Natural killer cell (primary cell): Measurements from ENCODE around the gene RNF138. TPM values are rescaled to one million over a fixed set of nuclear protein-coding genes. Genes with fewer than 3 reads are reported as not detected.

Experiments used
- ATAC-seq, 3 donors: fragments of 150-1000 bp in 2 of 3; fragments of 200-7000 bp in 1 of 3; cut with Tn5 transposase; 1 replicate in 1 of 3; 2 replicates in 2 of 3; pipeline ENCODE4 v1.10.0; 2021; ENCODE audit warnings: mild to moderate bottlenecking in 2 of 3, moderate library complexity in 2 of 3
- DNase-seq, 2 donors: peaks; one replicate each; pipeline versions ENCODE4 v3.0.0 to v3.0.0-alpha.2; 2013 to 2021; ENCODE audit warnings: mixed read lengths in 1 of 2
- H3K27ac ChIP-seq: one replicate; pipeline ENCODE4 v1.5.1; 2013; ENCODE audit warnings: mild to moderate bottlenecking, low read length
- H3K27me3 ChIP-seq: one replicate; pipeline ENCODE4 v1.6.1; 2013; ENCODE audit warnings: low read length; ENCODE audit not compliant: control insufficient read depth, insufficient read depth
- H3K36me3 ChIP-seq: one replicate; pipeline ENCODE4 v1.6.1; 2013; ENCODE audit warnings: low read length; ENCODE audit not compliant: control insufficient read depth, insufficient read depth
- H3K4me1 ChIP-seq: one replicate; pipeline ENCODE4 v1.6.1; 2013; ENCODE audit warnings: low read length; ENCODE audit not compliant: control insufficient read depth, insufficient read depth
- H3K4me3 ChIP-seq: one replicate; pipeline ENCODE4 v1.5.1; 2013; ENCODE audit warnings: low read length
- H3K9me3 ChIP-seq: one replicate; pipeline ENCODE4 v1.6.1; 2013; ENCODE audit warnings: low read length; ENCODE audit not compliant: control insufficient read depth, insufficient read depth
- H3K27ac Mint-ChIP-seq, 2 donors: one replicate each; pipeline ENCODE4 v1.8.0; 2022; ENCODE audit warnings: mild to moderate bottlenecking in 2 of 2, mixed read lengths in 2 of 2, moderate library complexity in 1 of 2
- H3K27me3 Mint-ChIP-seq, 2 donors: one replicate each; pipeline ENCODE4 v1.8.0; 2022; ENCODE audit warnings: low read depth in 2 of 2, mixed read lengths in 2 of 2
- H3K36me3 Mint-ChIP-seq: one replicate; pipeline ENCODE4 v1.8.0; 2022; ENCODE audit warnings: mixed read lengths
- H3K4me1 Mint-ChIP-seq, 2 donors: one replicate each; pipeline ENCODE4 v1.8.0; 2022; ENCODE audit warnings: mixed read lengths in 2 of 2
- H3K4me3 Mint-ChIP-seq: one replicate; pipeline ENCODE4 v1.8.0; 2022; ENCODE audit warnings: mild to moderate bottlenecking, moderate library complexity, mixed read lengths
- H3K9me3 Mint-ChIP-seq, 2 donors: one replicate each; pipeline ENCODE4 v1.8.0; 2022; ENCODE audit warnings: mixed read lengths in 2 of 2
- CTCF ChIP-seq: fragments of 200-600 bp; IDR thresholded peaks from one replicate; pipeline ENCODE4 v1.8.0; 2022; ENCODE audit warnings: antibody characterized with exemption
- WGBS: methylation state at CpG from one replicate; pipeline ENCODE4 v1.1.7; 2013; ENCODE audit warnings: missing lambda C conversion rate; ENCODE audit not compliant: insufficient coverage; 5-methylcytosine and 5-hydroxymethylcytosine counted together
- intact Hi-C: fragments of 100-400 bp; cut with micrococcal nuclease; formaldehyde crosslinking; loops from one replicate; pipeline ENCODE4 v1.14.2; 2022
- total RNA-seq, 4 donors: library from RNA; stranded (reverse); fragments of 120-200 nt in 1 of 4; gene quantifications; one replicate each; pipeline versions ENCODE4 v1.2.3 to v1.2.4, GENCODE V29; 2013 to 2022

Gene RNF138
- total RNA-seq, 3 donors from 2014 or later (not counting 1 experiment from before 2014, with no cell fraction given): 76.6 to 89.8 (median 87.7) TPM

GRCh38 chr18:32049393-32050171 is 42.1 kb upstream of the RNF138 start:
- Histone ChIP-seq H3K36me3 (peaks cover 41% of the 10 kb centered on the region), H3K9me3 (no peaks in the 10 kb centered on the region), H3K4me1 (peaks cover 45% of the 10 kb centered on the region), H3K27me3 (no peaks in the 10 kb centered on the region), H3K4me3 (no peak overlapping the region), H3K27ac (peak overlapping the region; percentile 87)
- intact Hi-C loops: loop anchor here (1.0 kb wide), 1 partner anchor 8 kb away; no protein-coding TSS in a partner anchor
- DNase-seq (peak in 1 of 2 donors; percentile 64), ATAC-seq (peak; percentile 66 to 87 (median 77))
- Mint-ChIP-seq H3K9me3 (no peaks in the 10 kb centered on the region), H3K27ac (peak overlapping the region; percentile 83 to 91), H3K4me3 (peak overlapping the region; percentile 86), H3K4me1 (peaks cover 44 to 57% of the 10 kb centered on the region in 2 donors), H3K36me3 (no peaks in the 10 kb centered on the region), H3K27me3 (no peaks in the 10 kb centered on the region)
- WGBS: 11% methylated on average over 3 of the region's 3 CpGs
- no peak for TF ChIP-seq CTCF

GRCh38 chr18:32056613-32057358 is 34.9 kb upstream of the RNF138 start:
- Mint-ChIP-seq H3K4me1 (peaks cover 62 to 72% of the 10 kb centered on the region in 2 donors), H3K36me3 (peaks cover 6% of the 10 kb centered on the region), H3K27me3 (no peaks in the 10 kb centered on the region), H3K9me3 (no peaks in the 10 kb centered on the region), H3K4me3 (no peak overlapping the region), H3K27ac (peak overlapping the region; percentile 52 to 70)
- intact Hi-C loops: no loop called here
- peaks cover 8% of the 10 kb centered on the region for H3K4me1 ChIP-seq
- H3K36me3 ChIP-seq: peaks cover 43% of the 10 kb centered on the region
- TF ChIP-seq CTCF: no peak
- 80% methylated on average over 1 of the region's 3 CpGs for WGBS
- H3K27me3 ChIP-seq: no peaks in the 10 kb centered on the region
- no peaks in the 10 kb centered on the region for H3K9me3 ChIP-seq
- ATAC-seq: no peak
- peak in 1 of 2 donors; percentile 32 for DNase-seq
- H3K4me3 ChIP-seq: no peak overlapping the region
- no peak overlapping the region for H3K27ac ChIP-seq

- Histone ChIP-seq H3K27me3 (no peaks in the 10 kb centered on the region), H3K4me3 (no peak overlapping the region), H3K36me3 (peaks cover 45% of the 10 kb centered on the region), H3K27ac (no peak overlapping the region), H3K9me3 (no peaks in the 10 kb centered on the region), H3K4me1 (peaks cover 8% of the 10 kb centered on the region)
- Mint-ChIP-seq H3K9me3 (no peaks in the 10 kb centered on the region), H3K27ac (peak overlapping the region; percentile 39 to 70), H3K4me1 (peaks cover 62 to 67% of the 10 kb centered on the region in 2 donors), H3K4me3 (no peak overlapping the region), H3K36me3 (peaks cover 7% of the 10 kb centered on the region), H3K27me3 (no peaks in the 10 kb centered on the region)
- no peak for TF ChIP-seq CTCF
- intact Hi-C loops: no loop called here
- peak in 1 of 3 donors; percentile 33 for ATAC-seq
- 57% methylated on average over 4 of the region's 7 CpGs for WGBS
- no peak for DNase-seq
These were observed 34.0 kb upstream of the RNF138 start for GRCh38 chr18:32057624-32058165.
